Measurements from ENCODE around the gene LRRC42.

DNA sequence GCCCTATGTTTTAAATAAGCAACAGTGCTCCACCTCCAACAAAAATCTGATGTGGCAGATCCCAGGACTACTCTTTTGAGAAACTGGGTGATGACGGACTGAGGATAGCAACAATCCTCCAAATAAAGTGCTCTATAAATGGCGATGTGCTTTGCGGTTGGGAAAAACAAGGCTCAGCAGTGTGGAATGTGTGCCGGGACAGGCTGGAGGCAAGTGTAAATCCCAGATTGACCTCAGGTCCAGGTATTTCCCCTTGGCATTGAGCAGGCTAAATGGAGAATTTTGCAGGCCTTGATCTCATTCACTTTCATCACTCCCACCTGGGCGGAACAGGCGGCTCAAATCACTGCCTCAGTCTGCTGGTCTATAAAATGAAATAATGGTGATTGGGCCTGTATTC, 35.1 kb downstream of the LRRC42 start:
- TF ChIP-seq EZH2phosphoT487 (IDR thresholded peaks at IDR 0.05; ENCODE audit: insufficient read depth, low read depth), result no peak
- TF ChIP-seq EZH2 (IDR thresholded peaks at IDR 0.05; ENCODE audit: insufficient read depth, poor library complexity, severe bottlenecking), result no peak
